Right lung (tissue), 5 donors: ENCODE results near the gene MEIS2. TPM values are rescaled to one million over a fixed set of nuclear protein-coding genes. Genes with fewer than 3 reads are reported as not detected.

Experiments
- DNase-seq, 2 donors: peaks; one replicate each; pipeline ENCODE4 v3.0.0-alpha.2; 2013
- polyA plus RNA-seq, 5 donors: library from polyadenylated mRNA; unstranded; fragments of 120-200 nt; gene quantifications; one replicate each; pipeline versions ENCODE4 v1.2.1 to v1.2.3, GENCODE V29; 2013; ENCODE audit warnings: inconsistent platforms in 1 of 5, low replicate concordance in 1 of 5; ENCODE audit not compliant: insufficient read length in 5 of 5, insufficient read depth in 1 of 5

The MEIS2 gene
- polyA plus RNA-seq, 5 donors, result 28.9 to 41.6 (median 36.1) TPM

DNA sequence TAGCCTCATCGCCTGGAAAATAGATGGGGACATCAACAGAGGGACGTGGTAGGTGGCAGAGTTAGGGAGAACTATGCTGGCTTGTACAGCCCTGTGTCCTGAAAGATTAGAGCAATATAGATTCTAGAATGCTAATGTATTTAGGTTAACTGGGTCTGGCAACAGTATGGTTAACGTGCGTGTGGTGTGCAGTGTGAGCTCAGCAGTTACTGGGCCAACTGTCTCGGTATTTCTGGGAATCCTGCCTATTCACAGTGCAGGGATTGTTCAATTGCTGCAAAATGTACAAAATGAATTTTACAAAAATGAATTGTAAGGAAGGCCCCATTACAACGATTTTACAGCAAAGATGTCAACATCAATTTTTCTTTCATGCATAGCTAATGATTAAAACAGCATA is 20.6 kb downstream of the MEIS2 start:
- peak; percentile 73 to 80 for DNase-seq

- no peak for DNase-seq
Measured at GRCh38 chr15:37078566-37078965, 21.8 kb downstream of the MEIS2 start.

GRCh38 chr15:37077623-37078351 is 22.6 kb downstream of the MEIS2 start:
- no peak for DNase-seq

DNA sequence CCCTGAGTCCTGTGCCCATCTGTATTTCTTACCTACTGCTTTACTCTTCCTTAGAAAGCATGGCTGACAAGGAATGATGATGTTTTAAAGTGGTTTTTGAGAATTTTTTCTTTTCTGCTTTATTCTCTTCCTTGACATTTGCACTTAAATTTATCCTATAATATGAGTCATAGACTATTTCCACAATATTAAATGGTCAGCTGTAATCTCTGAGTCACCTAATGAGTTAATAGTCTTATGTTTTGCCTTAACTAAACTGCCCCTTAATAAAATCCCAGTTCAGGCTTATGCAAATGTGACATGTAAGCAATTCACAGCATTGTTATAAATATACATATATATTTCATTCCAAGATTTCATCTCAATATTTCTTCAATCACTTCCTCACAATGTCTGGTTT is 23.8 kb downstream of the MEIS2 start:
- no peak for DNase-seq

DNA sequence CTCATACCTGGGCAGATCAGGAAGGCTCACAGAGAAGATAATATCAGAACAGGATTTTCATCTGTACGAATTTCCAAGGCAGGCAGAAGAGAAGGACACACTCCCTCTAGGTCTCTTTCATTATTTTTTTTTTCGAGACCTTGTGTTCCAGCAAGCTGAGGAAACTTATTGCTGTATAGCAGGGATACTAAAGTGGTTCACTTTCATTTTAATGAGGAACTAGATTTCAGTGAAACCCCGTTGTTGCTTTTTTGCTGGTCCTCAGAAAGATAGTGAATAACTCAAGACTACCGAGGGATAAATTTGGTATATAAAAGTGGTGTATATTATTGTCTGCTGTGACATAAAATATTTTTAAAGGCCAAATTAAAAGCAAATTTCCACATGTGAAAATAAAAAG is 24.6 kb downstream of the MEIS2 start:
- no peak for DNase-seq

GRCh38 chr15:37072181-37072580 is 28.2 kb downstream of the MEIS2 start:
- DNase-seq, result no peak

DNA sequence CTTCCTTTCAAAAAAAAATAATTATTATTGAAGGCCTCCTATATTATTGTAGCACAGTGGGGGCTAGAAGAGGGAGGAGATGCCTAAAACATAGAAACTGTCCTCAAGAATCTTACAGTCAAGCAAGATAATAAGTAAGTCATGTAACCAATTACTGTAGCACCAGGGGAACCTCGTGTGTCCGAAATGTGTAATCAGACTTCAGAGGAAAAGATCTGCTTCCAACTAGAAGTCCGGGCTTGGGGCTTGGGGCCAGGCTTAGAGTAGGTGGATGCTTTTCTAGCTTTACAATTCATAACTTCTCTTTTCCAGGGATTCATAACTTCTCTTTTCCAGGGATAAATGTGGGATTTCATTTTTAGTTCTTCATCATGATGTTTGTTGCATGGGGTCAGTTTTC is 29.2 kb downstream of the MEIS2 start:
- DNase-seq, result no peak

DNA sequence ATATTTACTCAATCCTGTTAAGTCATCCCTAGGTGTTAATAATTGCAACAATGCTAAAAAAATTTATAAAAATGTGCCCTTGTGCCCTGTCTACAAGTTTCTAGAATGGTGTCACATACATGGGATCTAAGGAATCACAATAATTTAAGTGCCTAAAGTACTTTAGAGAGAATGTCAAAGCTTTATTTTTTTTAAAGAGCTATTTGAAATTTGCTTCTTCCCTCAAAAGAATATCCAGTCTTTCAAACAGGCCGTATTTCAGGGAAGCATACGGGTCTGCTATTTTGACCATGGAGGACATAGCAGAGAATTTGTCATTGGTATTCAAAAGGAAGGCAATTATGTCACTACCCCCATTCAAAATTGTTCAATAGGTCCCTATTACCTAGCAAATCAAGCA is 29.7 kb downstream of the MEIS2 start:
- no peak for DNase-seq

DNA sequence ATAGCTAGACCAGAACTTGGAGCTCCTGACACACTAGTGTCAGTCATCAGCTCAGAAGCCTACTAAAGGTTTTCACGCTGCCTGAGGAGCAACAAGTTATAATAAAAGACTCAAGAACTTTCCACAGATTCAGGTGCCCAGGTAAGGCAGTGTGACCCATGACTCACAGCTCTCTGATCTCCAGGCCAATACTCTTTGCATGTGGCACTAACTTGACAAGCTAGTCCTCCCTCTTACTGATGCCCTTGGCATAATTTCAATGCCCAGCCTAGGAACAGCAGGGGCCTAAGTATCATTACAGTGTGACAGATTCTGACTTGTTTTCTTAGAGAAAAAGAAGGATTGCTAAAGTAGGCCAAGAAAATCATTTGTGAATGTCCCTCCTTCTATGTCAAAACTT is 38.4 kb downstream of the MEIS2 start:
- DNase-seq, result no peak

- DNase-seq, result peak; percentile 63 to 64
Measured at GRCh38 chr15:37059086-37059485, 41.3 kb downstream of the MEIS2 start.

DNA sequence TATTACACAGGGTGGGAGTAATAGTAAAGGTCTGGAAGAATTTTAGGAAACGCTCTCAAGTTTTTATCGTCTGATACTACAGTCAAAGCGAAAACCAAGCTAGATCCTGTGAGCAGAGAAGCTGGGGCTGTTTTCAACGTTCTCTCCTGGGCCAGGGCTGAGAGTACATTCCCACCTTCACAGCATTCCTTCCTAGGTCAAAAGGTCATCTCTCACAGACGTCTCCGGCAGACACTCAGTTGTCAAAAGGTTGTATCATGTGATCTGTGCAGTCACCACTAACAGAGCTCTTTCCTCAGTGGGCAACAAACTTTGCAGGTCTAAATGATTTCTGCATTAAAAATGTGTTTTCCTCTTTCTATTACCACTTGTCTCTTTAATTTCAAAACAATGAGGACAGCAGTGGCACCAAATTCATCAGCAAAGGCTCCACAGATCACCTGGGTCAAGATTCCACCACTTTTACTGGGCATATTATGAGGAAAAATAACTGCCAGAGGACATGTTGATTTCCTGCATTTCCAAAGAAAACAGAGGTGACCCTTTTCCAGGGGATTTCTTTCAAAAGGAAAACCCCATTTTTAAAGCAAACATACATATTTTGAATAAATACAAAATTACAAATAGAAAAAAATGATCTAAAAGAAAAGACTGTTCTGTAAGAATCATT is 41.9 kb downstream of the MEIS2 start:
- no peak for DNase-seq

- no peak for DNase-seq
Measured at GRCh38 chr15:37057831-37058230, 42.5 kb downstream of the MEIS2 start.

DNA sequence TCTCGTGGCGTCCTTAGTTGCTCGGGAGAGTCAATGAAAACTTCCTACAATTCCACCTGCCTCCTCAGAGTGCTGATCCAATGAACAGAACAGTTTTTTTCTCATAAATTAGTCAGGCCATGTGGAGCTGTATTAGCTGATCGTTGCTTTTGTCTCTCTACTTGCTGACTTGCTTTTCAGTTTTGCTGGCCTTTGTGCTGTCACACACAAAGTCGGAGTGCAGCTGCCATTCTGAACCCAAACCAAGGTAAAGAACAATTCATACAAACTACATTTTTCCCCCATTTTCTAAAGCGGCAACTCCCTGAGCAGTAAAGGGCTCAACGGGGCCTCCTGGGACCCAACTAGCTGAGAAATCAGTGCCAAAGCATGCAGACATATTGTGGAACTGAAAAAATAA is 43.1 kb downstream of the MEIS2 start:
- no peak for DNase-seq

DNA sequence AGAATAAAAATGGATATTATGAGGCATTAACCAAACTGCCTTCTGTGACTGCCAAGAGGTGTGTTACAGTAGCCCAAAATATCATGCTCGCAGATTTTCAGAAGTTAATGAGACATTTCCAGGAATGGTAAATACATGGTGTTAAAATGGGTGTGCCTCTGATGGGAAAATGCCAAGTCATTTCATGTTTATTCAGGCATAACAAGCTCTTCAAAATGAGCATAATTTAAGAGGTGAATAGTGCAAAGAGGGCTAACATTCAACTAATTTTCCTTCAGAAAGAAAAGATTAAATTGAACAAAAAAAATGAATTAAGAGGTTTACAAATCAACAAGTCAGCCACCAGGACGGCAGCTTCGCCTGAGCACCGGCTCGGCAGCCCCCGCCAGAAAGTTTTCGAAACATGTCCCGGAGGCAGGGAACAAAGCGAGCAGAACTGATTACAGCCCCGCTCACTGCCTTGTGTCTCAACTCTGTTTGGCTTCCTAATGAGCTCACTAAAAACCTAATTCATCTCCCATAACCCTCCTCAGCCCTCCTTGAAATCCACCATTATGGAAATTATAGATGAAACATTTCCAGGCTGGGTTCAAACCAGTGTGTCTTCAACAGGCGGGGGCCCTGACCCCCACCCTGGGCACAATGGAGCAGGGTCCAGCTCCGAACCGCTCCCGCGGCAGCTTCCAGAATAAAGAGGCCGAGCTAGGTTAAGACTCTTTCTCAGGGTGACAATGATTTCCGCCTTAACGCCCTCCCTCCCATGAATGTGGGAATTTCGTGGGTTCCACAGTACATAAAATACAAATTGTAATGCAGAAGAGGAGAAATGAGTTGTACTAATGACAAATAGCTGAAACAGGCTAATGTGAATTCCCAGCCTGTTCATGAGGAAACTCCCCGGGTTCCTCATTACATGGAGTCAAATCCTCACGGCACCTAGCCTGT is 43.9 kb downstream of the MEIS2 start:
- DNase-seq, result no peak

- no peak for DNase-seq
Measured at GRCh38 chr15:37055481-37055880, 44.9 kb downstream of the MEIS2 start.

DNA sequence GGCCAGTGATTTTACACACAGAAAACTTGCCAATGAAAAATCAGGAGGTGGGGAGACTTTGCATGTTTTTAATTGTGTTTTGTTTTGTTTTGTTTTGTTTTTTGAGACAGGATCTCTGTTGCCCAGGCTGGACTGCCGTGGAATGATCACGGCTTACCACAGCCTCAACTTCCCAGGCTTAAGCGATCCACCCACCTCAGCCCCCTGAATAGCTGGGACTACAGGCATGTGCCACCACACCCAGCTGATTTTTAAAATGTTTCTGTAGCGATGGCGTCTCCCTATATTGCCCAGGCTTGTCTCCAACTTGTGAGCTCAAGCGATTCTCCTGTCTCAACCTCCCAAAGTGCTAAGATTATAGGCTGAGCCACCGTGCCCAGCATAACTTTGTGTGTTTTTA is 46.0 kb downstream of the MEIS2 start:
- DNase-seq, result no peak

- no peak for DNase-seq
Measured at GRCh38 chr15:37053166-37053565, 47.2 kb downstream of the MEIS2 start.

GRCh38 chr15:37050345-37050744 is 50.0 kb downstream of the MEIS2 start:
- DNase-seq, result no peak

GRCh38 chr15:37046876-37047614 is 53.3 kb downstream of the MEIS2 start:
- DNase-seq, result no peak

DNA sequence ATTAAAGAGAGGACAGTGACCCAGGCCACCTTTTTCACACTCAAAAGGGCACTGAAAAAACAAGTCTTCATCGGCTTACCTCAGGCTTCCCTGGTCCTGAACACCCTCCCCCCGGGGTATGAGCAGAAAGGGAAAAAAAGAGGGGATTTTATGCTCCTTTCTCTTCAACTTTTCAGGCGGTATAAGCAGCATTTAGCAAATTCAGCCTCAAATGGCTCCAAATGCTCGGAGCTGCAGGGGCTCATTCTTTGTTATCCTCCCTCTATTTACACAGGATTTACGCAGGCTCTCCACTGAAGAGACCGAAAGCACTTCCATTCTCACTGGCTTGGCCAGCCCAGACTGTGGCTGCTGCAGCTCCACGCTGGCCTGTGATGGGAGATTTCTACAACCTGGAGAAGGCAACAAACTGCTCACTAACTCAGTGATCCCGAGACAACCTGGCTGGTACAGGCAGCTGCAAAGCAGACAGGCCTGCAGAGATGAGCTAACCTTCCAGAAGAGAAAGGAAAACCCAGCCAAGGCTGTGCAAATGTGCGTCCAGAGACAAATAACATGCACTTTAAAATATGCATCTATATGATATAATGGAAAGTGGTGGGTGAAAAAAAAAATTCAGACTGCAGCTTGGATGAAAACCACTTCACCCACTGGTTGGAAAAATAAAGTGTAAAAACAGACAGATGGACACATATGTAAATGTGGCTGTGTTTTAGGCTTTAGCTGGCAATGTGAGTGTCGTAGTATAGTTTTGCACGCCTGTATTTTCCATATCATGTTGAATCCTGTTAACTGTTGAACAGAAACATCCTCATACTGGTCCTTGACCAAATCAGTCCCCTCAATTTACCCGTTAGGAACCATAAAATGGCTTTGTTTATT is 54.2 kb downstream of the MEIS2 start:
- no peak for DNase-seq
